HCT116 (cell line): ENCODE results near the gene ETNPPL. TPM values are rescaled to one million over a fixed set of nuclear protein-coding genes. Genes with fewer than 3 reads are reported as not detected.

Experiments used
- ATAC-seq: fragments of 200-7000 bp; cut with Tn5 transposase; 2 replicates; pipeline ENCODE4 v1.9.1; 2020; ENCODE audit warnings: mild to moderate bottlenecking, moderate library complexity
- BruUV-seq: library from RNA; stranded (reverse); fragments of 400-500 nt; replicated peaks from 2 replicates; lab custom pipeline; 2021; lab: Mats Ljungman, UMichigan
- CTCF ChIA-PET: fragments of 300-600 bp; sonication (Branson Sonifier 250); formaldehyde crosslinking; loops from one replicate; lab custom pipeline; 2021; ENCODE audit warnings: antibody characterized with exemption; lab: Charles Lee
- POLR2A ChIA-PET: fragments of 300-600, 350-600 bp; sonication (Branson Sonifier 250); formaldehyde crosslinking; loops from one replicate; lab custom pipeline; 2021; ENCODE audit warnings: antibody characterized with exemption; lab: Charles Lee
- RAD21 ChIA-PET, 2 experiments: fragments of 300-600 bp; sonication (Branson Sonifier 250); formaldehyde crosslinking; loops; one replicate each; lab custom pipeline; 2023; ENCODE audit warnings: low total read pairs in 2 of 2; ENCODE audit not compliant: uncharacterized antibody in 2 of 2, unreplicated experiment in 2 of 2, low non-redundant PET in 1 of 2; lab: Charles Lee
- DNase-seq: peaks from one replicate; pipeline ENCODE4 v3.0.0-alpha.2; 2010; ENCODE audit warnings: low read depth, low spot score
- H2AFZ ChIP-seq: fragments of 200-600 bp; shearing (Covaris generic), sonication (generic); 2 replicates; pipeline ENCODE4 v1.6.1; 2017; ENCODE audit warnings: low read depth, mixed run types, mixed read lengths, antibody characterized with exemption, low read length; ENCODE audit not compliant: poor library complexity, severe bottlenecking
- H3K27ac ChIP-seq: 2 replicates; pipeline ENCODE4 v1.5.1; 2012; ENCODE audit warnings: low read depth, low read length
- H3K27me3 ChIP-seq: fragments of 200-600 bp; sonication (generic); 2 replicates; pipeline ENCODE4 v1.6.1; 2016; ENCODE audit warnings: mixed run types, low read length, mixed read lengths; ENCODE audit not compliant: insufficient read depth
- H3K36me3 ChIP-seq, 2 experiments: fragments of 200-500 bp in 1 of 2; fragments of 200-600 bp in 1 of 2; sonication (Bioruptor generic) in 1 of 2; sonication (generic) in 1 of 2; 2 replicates each; pipeline versions ENCODE4 v1.5.1 to v1.6.1; 2014 to 2016; ENCODE audit warnings: low read length in 2 of 2, inconsistent platforms in 1 of 2, mixed read lengths in 1 of 2, mixed run types in 1 of 2; ENCODE audit not compliant: insufficient read depth in 2 of 2, control insufficient read depth in 1 of 2
- H3K4me1 ChIP-seq, 2 experiments: fragments of 200-600 bp in 1 of 2; sonication (generic) in 1 of 2; 2 replicates each; pipeline versions ENCODE4 v1.5.1 to v1.6.1; 2012 to 2017; ENCODE audit warnings: low read length in 2 of 2, inconsistent platforms in 1 of 2, mild to moderate bottlenecking in 1 of 2, mixed read lengths in 1 of 2, mixed run types in 1 of 2, moderate library complexity in 1 of 2; ENCODE audit not compliant: insufficient read depth in 2 of 2, control insufficient read depth in 1 of 2
- H3K4me2 ChIP-seq: fragments of 200-600 bp; sonication (generic); 2 replicates; pipeline ENCODE4 v1.6.1; 2017; ENCODE audit warnings: mixed run types, low read length, mixed read lengths
- H3K4me3 ChIP-seq, 2 experiments: fragments of 200-600 bp in 1 of 2; sonication (generic) in 1 of 2; replicated peaks in 1 of 2; 2 replicates each; pipeline ENCODE4 v1.5.1; 2011 to 2016; ENCODE audit warnings: low read length in 2 of 2, control low read depth in 1 of 2, low read depth in 1 of 2, mild to moderate bottlenecking in 1 of 2, mixed read lengths in 1 of 2, mixed run types in 1 of 2
- H3K79me2 ChIP-seq: fragments of 200-600 bp; sonication (generic); 2 replicates; pipeline ENCODE4 v1.6.1; 2017; ENCODE audit warnings: mild to moderate bottlenecking, mixed run types, low read length, moderate library complexity, mixed read lengths; ENCODE audit not compliant: insufficient read depth
- H3K9ac ChIP-seq: fragments of 200-600 bp; sonication (generic); 2 replicates; pipeline ENCODE4 v1.6.1; 2016; ENCODE audit warnings: low read length, mixed read lengths
- H3K9me2 ChIP-seq: fragments of 200-600 bp; sonication (generic), shearing (Covaris generic); 2 replicates; pipeline ENCODE4 v1.6.1; 2017; ENCODE audit warnings: mixed run types, mild to moderate bottlenecking, moderate library complexity; ENCODE audit not compliant: insufficient read depth
- H3K9me3 ChIP-seq, 2 experiments: fragments of 200-500 bp in 1 of 2; fragments of 200-600 bp in 1 of 2; sonication (Bioruptor generic) in 1 of 2; sonication (generic) in 1 of 2; 2 replicates each; pipeline ENCODE4 v1.6.1; 2014 to 2017; ENCODE audit warnings: low read length in 2 of 2, mixed read lengths in 2 of 2, inconsistent platforms in 1 of 2, low read depth in 1 of 2, mild to moderate bottlenecking in 1 of 2, mixed run types in 1 of 2, moderate library complexity in 1 of 2; ENCODE audit not compliant: control insufficient read depth in 1 of 2, insufficient read depth in 1 of 2
- H4K20me1 ChIP-seq: fragments of 200-600 bp; sonication (generic), shearing (Covaris generic); 2 replicates; pipeline ENCODE4 v1.6.1; 2017; ENCODE audit warnings: mixed run types, mild to moderate bottlenecking, moderate library complexity; ENCODE audit not compliant: insufficient read depth
- ATF3 ChIP-seq: IDR thresholded peaks from 2 replicates; pipeline ENCODE4 v1.6.1; 2012
- CEBPB ChIP-seq: IDR thresholded peaks from 2 replicates; pipeline ENCODE4 v1.6.1; 2012; ENCODE audit warnings: low read depth
- FOSL1 ChIP-seq: IDR thresholded peaks from 2 replicates; pipeline ENCODE4 v1.6.1; 2012; ENCODE audit warnings: low read depth
- JUND ChIP-seq: IDR thresholded peaks from 2 replicates; pipeline ENCODE4 v1.6.1; 2012
- POLR2AphosphoS5 ChIP-seq: IDR thresholded peaks from 2 replicates; pipeline ENCODE4 v1.6.1; 2011; ENCODE audit warnings: mild to moderate bottlenecking, low read depth, low read length, moderate library complexity
- RAD21 ChIP-seq: IDR thresholded peaks from 2 replicates; pipeline ENCODE4 v1.6.1; 2012; ENCODE audit warnings: low read depth, mild to moderate bottlenecking
- TCF7L2 ChIP-seq: IDR thresholded peaks from 2 replicates; pipeline ENCODE4 v1.7.0; 2011; ENCODE audit warnings: borderline replicate concordance, inconsistent platforms; ENCODE audit not compliant: insufficient read depth, insufficient read length; ENCODE audit errors: extremely low read depth
- ZBTB33 ChIP-seq: IDR thresholded peaks from 2 replicates; pipeline ENCODE4 v1.6.1; 2011; ENCODE audit warnings: mild to moderate bottlenecking, low read length, moderate library complexity; ENCODE audit not compliant: insufficient replicate concordance; ENCODE audit errors: extremely low read depth
- intact Hi-C: fragments of 100-400 bp; cut with micrococcal nuclease; formaldehyde crosslinking; loops from 2 replicates; pipeline ENCODE4 v1.10.0; 2022
- total RNA-seq: library from RNA; stranded (reverse); gene quantifications from one replicate; pipeline ENCODE4 v1.2.1, GENCODE V29; 2021; ENCODE audit not compliant: unreplicated experiment
- TF ChIP-seq, protein P1 (sequence below): IDR thresholded peaks from 2 replicates; pipeline ENCODE4 v1.6.1; 2012; ENCODE audit warnings: low read depth

The ETNPPL gene
- total RNA-seq, 1 experiment from 2014 or later = not detected

GRCh38 chr4:108794136-108794535 is 31.3 kb upstream of the ETNPPL start:
- Histone ChIP-seq H3K79me2 (no peaks in the 10 kb centered on the region), H3K27ac (no peak overlapping the region), H3K9me3 (no peaks in the 10 kb centered on the region), H3K9ac (no peak overlapping the region), H3K36me3 (no peaks in the 10 kb centered on the region), H3K9me2 (no peaks in the 10 kb centered on the region), H3K4me1 (no peaks in the 10 kb centered on the region), H3K4me3 (no peak overlapping the region), H3K27me3 (no peaks in the 10 kb centered on the region), H4K20me1 (no peaks in the 10 kb centered on the region), H2AFZ (no peak overlapping the region), H3K4me2 (no peak overlapping the region)
- BruUV-seq = no TSS peak
- TF ChIP-seq TCF7L2 (no peak), RAD21 (no peak), ZBTB33 (no peak), CEBPB (no peak), FOSL1 (no peak), ATF3 (no peak), JUND (no peak), POLR2AphosphoS5 (no peak)
- TF ChIP-seq, protein P1, sequence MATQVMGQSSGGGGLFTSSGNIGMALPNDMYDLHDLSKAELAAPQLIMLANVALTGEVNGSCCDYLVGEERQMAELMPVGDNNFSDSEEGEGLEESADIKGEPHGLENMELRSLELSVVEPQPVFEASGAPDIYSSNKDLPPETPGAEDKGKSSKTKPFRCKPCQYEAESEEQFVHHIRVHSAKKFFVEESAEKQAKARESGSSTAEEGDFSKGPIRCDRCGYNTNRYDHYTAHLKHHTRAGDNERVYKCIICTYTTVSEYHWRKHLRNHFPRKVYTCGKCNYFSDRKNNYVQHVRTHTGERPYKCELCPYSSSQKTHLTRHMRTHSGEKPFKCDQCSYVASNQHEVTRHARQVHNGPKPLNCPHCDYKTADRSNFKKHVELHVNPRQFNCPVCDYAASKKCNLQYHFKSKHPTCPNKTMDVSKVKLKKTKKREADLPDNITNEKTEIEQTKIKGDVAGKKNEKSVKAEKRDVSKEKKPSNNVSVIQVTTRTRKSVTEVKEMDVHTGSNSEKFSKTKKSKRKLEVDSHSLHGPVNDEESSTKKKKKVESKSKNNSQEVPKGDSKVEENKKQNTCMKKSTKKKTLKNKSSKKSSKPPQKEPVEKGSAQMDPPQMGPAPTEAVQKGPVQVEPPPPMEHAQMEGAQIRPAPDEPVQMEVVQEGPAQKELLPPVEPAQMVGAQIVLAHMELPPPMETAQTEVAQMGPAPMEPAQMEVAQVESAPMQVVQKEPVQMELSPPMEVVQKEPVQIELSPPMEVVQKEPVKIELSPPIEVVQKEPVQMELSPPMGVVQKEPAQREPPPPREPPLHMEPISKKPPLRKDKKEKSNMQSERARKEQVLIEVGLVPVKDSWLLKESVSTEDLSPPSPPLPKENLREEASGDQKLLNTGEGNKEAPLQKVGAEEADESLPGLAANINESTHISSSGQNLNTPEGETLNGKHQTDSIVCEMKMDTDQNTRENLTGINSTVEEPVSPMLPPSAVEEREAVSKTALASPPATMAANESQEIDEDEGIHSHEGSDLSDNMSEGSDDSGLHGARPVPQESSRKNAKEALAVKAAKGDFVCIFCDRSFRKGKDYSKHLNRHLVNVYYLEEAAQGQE = no peak
- intact Hi-C loops = no loop called here
- CTCF ChIA-PET = no interaction called here
- ATAC-seq (no peak), DNase-seq (no peak)
- POLR2A ChIA-PET = no interaction called here
- RAD21 ChIA-PET = interaction anchor here in 1 of 2 experiments (0.7 kb wide), 1 partner anchor 505 kb away, joined by 3 read pairs; no protein-coding TSS in a partner anchor
